Limb (tissue), 2 donors: ENCODE results near the gene UBE2K.
"Not testable (repeated sequence)": the region's sequence is repeated elsewhere in the genome, so short reads cannot be mapped to it uniquely, and the experiment has no call there.

Source experiments
- DNase-seq, 2 donors: peaks; one replicate each; pipeline ENCODE4 v3.0.0-alpha.2; 2016; ENCODE audit errors: extremely low spot score in 2 of 2

The UBE2K gene

DNA sequence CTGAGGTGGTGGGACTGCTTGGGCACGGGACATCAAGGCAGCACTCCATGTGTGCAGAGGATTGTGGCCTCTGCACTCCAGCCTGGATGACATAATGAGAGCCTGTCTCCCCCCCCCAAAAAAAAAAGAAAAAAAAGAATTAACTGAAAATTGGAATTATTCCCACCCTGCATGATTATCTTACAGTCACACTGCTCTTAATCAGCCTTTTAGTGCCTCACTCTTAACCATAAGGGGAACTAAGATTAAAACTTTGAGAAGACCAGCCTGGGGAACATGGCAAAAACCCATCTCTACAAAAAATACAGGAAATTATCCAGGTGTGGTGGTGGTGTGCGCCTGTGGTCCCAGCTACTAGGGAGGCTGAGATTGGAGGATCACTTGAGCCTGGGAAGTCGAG lies 94.6 kb downstream of the UBE2K start:
- DNase-seq, result no peak

DNA sequence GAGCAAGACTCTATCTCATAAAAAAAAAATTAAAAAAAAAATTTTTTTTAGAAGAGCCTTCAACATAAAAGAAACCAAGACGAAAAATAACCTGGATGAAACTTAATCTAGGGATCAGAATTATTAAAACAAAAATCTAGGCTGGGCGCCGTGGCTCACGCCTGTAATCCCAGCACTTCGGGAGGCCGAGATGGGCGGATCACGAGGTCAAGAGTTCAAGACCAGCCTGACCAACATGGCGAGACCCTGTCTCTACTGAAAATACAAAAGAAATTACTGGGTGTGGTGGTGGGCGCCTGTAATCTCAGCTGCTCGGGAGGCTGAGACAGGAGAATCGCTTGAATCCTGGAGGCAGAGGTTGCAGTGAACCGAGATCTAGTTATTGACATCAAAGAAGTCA lies 95.0 kb downstream of the UBE2K start:
- DNase-seq, result not testable (repeated sequence)

DNA sequence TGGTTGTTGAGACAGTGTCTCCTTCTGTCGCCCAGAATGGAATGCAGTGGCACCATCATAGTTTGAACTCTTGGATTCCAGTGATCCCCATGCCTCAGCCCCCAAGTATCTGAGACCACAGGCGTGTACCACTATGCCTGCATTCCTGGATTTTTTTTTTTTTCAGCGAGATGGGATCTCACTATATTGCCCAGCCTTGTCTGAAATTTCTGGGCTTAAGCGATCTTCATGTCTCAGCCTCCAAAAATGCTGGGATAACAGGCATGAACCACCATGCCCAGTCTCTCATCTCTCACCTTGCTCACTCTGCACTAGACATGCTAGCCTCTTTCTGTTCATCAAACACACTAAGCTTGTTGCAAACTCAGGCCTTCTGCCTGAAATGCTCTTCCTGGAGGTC lies 104.1 kb downstream of the UBE2K start:
- no peak for DNase-seq

DNA sequence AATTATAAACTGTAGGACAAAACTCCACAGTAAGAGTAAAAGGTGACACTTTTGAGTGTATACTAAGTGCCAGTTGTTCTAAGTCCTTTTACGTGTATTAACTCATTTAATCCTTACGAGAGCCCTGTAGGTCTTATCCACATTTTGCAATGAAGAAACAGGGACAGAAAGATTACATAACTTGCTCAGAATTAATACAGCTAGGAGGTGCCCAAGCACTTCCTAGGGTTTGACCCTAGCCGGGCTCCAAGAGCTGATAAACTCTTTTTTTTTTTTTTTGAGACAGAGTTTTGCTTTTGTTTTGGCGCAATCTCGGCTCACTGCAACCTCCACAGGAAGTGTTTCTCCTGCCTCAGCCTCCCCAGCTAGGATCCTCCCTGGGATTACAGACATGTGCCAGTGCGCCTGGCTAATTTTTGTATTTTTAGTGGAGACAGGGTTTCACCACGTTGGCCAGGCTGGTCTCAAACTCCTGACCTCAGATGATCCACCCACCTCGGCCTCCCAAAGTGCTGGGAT lies 110.4 kb downstream of the UBE2K start:
- DNase-seq, result no peak

DNA sequence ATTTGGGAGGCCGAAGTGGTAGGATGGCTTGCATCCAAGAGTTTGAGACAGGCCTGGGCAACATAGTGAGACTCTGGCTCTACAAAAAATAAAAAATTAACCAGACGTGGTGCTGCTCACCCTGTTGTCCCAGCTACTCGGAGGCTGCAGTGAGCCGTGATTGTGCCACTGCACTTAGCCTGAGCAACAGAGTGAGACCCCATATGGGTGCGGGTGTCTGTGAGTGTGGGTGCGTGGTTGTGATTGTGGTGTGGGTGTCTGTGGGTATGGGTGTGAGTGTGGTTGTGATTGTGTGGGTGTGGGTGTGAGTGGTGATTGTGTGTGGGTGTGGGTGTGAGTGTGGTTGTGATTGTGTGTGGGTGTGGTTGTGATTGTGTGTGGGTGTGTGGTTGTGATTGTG lies 114.6 kb downstream of the UBE2K start:
- no peak for DNase-seq

DNA sequence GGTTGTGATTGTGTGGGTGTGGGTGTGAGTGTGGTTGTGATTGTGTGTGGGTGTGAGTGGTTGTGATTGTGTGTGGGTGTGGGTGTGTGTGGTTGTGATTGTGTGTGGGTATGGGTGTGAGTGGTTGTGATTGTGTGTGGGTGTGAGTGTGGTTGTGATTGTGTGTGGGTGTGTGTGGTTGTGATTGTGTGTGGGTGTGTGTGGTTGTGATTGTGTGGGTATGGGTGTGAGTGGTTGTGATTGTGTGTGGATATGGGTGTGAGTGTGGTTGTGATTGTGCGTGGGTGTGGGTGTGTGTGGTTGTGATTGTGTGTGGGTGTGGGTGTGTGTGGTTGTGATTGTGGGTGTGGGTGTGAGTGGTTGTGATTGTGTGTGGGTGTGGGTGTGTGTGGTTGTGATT lies 115.1 kb downstream of the UBE2K start:
- not testable (repeated sequence) for DNase-seq

DNA sequence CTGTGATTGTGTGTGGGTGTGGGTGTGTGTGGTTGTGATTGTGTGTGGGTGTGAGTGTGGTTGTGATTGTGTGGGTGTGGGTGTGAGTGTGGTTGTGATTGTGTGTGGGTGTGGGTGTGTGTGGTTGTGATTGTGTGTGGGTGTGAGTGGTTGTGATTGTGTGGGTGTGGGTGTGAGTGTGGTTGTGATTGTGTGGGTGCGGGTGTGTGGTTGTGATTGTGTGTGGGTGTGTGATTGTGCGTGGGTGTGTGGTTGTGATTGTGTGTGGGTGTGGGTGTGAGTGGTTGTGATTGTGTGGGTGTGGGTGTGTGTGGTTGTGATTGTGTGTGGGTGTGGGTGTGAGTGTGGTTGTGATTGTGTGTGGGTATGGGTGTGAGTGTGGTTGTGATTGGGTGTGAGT lies 115.8 kb downstream of the UBE2K start:
- not testable (repeated sequence) for DNase-seq

DNA sequence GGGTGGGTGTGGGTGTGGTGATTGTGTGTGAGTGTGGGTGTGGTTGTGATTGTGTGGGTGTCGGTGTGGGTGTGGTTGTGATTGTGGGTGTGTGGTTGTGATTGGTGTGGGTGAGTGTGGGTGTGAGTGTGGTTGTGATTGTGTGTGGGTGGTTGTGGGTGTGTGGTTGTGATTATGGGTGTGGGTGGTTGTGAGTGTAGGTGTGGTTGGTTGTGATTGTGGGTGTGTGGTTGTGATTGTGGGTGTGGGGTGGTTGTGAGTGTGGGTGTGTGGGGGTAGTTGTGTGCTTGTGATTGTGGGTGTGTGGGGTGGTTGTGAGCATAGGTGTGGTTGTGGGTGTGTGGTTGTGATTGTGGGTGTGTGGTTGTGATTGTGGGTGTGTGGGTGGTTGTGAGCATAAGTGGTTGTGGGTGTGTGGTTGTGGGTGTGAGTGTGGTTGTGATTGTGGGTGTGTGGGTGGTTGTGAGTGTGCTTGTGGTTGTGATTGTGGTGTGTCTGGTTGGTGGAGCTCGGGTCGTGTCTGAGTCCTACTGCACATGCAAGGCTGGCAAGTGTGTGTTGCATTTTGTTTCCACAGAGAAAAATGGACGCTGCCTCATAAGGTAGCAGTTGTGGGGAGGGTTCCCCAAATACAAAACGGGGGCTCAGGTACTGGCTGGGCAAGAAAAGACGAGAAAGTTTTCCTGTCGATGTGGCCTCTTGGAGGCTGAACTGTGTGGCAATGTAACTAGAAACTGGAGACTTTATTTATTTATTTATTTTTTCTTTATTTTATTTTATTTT lies 116.7 kb downstream of the UBE2K start:
- no peak for DNase-seq

DNA sequence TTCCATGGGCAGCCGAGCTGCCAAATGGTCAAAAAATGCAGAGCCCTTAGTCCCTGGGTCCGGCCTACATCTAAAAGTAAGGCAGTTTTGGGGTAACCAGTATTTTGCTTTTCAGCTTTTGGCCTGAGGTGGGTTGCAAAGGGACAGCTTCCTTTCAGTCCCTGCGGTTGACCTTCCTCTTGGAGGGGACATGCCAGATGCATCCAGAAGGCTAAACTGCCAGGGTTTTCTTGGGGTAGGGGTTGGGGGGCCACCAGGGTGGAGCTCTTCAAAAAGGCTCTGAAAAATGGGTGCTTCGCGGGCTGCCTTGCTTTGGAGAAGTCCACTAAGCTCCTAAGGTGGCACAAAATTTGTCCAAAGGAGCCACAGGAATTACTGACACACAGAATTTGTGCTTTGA lies 120.7 kb downstream of the UBE2K start:
- DNase-seq, result no peak

DNA sequence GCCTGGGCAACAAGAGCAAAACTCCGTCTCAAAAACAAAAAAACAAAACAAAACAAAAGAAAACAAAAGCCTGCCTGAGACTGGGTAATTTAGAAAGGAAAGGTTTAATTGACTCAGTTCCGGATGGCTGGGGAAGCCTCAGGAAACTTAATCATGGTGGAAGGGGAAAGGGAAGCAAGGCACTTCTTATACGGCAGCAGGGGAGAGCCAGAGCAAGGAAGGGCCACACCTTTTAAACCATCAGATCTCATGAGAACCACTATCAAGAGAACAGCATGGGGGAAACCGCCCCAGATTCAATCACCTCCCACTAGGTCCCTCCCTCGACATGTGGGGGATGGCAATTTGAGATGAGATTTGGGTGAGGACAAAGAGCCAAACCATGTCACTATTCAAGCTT lies 122.2 kb downstream of the UBE2K start:
- DNase-seq, result no peak

DNA sequence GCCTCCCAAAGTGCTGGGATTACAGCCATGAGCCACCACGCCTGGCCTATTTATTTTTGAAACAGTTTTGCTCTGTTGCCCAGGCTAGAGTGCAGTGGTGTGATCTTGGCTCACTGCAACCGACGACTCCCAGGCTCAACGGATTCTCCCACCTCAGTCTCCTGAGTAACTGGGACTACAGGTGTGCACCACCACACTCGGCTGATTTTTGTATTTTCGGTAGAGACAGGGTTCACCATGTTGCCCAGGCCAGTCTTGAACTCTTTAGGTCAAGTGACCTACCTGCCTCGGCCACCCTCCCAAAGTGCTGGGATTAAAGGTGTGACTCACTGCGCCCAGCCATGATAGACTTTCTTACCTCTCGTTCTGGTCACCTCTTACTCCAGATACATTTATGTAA lies 124.0 kb downstream of the UBE2K start:
- DNase-seq, result no peak

DNA sequence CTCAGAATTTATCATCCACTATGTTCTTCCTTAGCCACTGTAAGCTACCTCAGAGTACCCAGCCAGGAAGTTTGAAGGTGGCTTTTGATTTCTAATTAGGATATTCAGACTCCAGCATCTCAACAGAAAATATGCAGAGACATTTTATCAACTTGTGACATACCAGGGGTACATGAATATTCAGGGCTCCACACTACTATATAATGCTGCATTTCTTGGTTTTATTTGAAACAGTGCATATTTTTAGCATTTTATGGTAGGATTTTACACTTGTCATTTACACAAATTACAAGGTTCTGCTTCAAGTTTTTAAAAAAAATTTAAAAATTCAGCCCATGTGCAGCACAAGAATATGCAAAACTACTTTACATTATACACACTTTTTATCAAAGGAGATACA lies 124.7 kb downstream of the UBE2K start:
- DNase-seq, result no peak

DNA sequence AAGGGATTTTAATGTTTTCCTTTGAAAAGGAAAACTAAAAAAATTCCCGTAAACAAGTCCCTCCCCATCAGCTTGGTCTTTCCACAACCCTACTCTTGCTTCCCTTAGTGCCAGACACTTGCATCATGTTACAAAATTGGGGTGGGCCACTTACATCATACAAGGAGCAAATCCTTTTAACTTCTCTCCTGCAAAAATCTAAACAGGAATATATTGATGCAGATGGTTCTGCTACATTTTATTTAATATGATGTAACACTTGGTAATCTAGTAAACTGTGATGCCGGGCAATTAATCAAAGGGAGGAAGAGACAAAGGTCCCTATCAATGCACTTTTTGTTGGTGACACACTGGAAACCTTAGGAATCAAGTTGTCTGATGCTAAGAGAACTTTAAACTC lies 125.3 kb downstream of the UBE2K start:
- DNase-seq, result no peak

DNA sequence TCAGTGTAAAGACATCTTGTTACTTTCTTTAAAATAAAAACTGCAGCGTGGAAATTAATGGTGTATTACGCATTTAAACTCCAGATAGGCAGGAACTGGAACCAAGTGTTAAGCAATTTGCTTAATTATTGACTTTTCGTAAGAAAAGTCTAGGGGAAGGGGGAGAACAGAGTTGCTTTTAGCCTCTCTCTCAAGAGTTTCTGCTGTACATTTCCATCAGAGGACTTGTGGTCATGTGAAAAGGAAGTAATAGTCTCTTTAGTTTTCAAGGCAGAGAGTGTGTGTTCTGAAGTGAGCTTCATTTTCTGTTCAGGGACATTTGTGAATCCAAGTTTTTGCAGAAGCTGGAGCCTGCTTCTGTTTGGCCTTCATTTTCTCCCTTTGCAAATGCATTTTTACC lies 127.2 kb downstream of the UBE2K start:
- no peak for DNase-seq

DNA sequence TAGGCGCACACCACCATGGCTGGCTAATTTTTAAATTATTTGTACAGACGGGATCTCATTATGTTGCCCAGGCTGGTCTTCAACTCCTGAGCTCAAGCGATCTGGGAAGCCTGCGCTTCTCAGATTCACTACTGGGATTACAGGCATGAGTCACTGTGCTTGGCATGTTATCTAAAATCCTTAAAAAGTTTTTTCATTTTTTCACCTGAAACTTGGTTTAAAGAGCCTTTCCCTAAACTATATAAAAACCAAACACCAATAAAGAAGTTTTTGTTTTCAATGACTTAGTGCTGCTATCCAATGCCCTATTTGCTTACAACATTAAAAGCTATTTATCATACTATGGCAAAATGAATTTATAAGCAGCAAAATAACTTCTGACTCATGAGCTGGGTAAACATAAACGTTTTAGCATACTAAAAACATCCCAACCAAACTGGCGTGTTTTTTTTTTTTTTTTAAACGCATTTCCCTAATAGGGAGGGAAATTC lies 127.8 kb downstream of the UBE2K start:
- DNase-seq, result no peak
